OCI-LY3 (cell line): Measurements from ENCODE around the gene GYPA.
"Not testable (repeated sequence)": the region's sequence is repeated elsewhere in the genome, so short reads cannot be mapped to it uniquely, and the experiment has no call there.

Experiments
- H2AFZ ChIP-seq: fragments of 200-600, 300-600 bp; shearing (Covaris generic); 2 replicates; pipeline ENCODE4 v1.6.0; 2014; ENCODE audit warnings: antibody characterized with exemption, low read depth, low read length
- H3K27ac ChIP-seq: fragments of 200-600, 300-600 bp; sonication (generic); 2 replicates; pipeline ENCODE4 v1.5.1; 2014; ENCODE audit warnings: mild to moderate bottlenecking, low read length, moderate library complexity, mixed read lengths
- H3K27me3 ChIP-seq: fragments of 200-600, 300-600 bp; sonication (generic); 2 replicates; pipeline ENCODE4 v1.6.1; 2014; ENCODE audit warnings: low read depth, low read length, mixed read lengths
- H3K36me3 ChIP-seq: fragments of 200-600, 300-600 bp; sonication (generic); replicated peaks from 2 replicates; pipeline ENCODE3; 2014; ENCODE audit warnings: low read depth, low read length, mixed read lengths
- H3K4me1 ChIP-seq: fragments of 300-600, 200-600 bp; sonication (generic); 2 replicates; pipeline ENCODE4 v1.6.1; 2014; ENCODE audit warnings: low read length, mixed read lengths
- H3K4me2 ChIP-seq: fragments of 200-600, 300-600 bp; sonication (generic); 2 replicates; pipeline ENCODE4 v1.6.1; 2014; ENCODE audit warnings: low read length, mixed read lengths
- H3K4me3 ChIP-seq: fragments of 300-600, 200-600 bp; sonication (generic); 2 replicates; pipeline ENCODE4 v1.5.1; 2014; ENCODE audit warnings: antibody characterized with exemption, mild to moderate bottlenecking, low read length, moderate library complexity
- H3K79me2 ChIP-seq: fragments of 300-600, 200-600 bp; shearing (Covaris generic); 2 replicates; pipeline ENCODE4 v1.6.1; 2014; ENCODE audit warnings: mild to moderate bottlenecking, low read length, mixed read lengths
- H3K9ac ChIP-seq: fragments of 300-600, 200-600 bp; shearing (Covaris generic); 2 replicates; pipeline ENCODE4 v1.6.0; 2014; ENCODE audit warnings: mild to moderate bottlenecking, low read length, moderate library complexity
- H3K9me3 ChIP-seq: fragments of 200-600, 300-600 bp; shearing (Covaris generic); 2 replicates; pipeline ENCODE4 v1.6.1; 2014; ENCODE audit warnings: low read length, mixed read lengths; ENCODE audit not compliant: insufficient read depth
- H4K20me1 ChIP-seq: fragments of 200-600, 300-600 bp; sonication (generic); 2 replicates; pipeline ENCODE4 v1.6.1; 2016; ENCODE audit warnings: low read length, mixed read lengths; ENCODE audit not compliant: insufficient read depth

The GYPA gene

GRCh38 chr4:144136189-144136588 lies 4.3 kb downstream of the GYPA start:
- not testable (repeated sequence) for H3K27ac ChIP-seq, H3K79me2 ChIP-seq, H3K9ac ChIP-seq, H3K4me1 ChIP-seq, H3K36me3 ChIP-seq, H3K27me3 ChIP-seq, H3K4me3 ChIP-seq, H3K4me2 ChIP-seq, H3K9me3 ChIP-seq, H4K20me1 ChIP-seq, H2AFZ ChIP-seq

GRCh38 chr4:144130167-144130566 lies 10.4 kb downstream of the GYPA start:
- not testable (repeated sequence) for H3K36me3 ChIP-seq, H3K4me2 ChIP-seq, H3K27ac ChIP-seq, H3K4me1 ChIP-seq, H2AFZ ChIP-seq, H3K9ac ChIP-seq, H4K20me1 ChIP-seq, H3K4me3 ChIP-seq, H3K9me3 ChIP-seq, H3K27me3 ChIP-seq, H3K79me2 ChIP-seq

- H3K79me2 ChIP-seq, H3K27me3 ChIP-seq, H3K27ac ChIP-seq, H3K9ac ChIP-seq, H4K20me1 ChIP-seq, H3K36me3 ChIP-seq, H3K4me2 ChIP-seq, H3K4me3 ChIP-seq, H3K4me1 ChIP-seq, H3K9me3 ChIP-seq, H2AFZ ChIP-seq: not testable (repeated sequence)
Observed at GRCh38 chr4:144129336-144129875, 11.1 kb downstream of the GYPA start.

GRCh38 chr4:144128709-144129320 lies 11.7 kb downstream of the GYPA start:
- not testable (repeated sequence) for H2AFZ ChIP-seq, H3K27ac ChIP-seq, H3K79me2 ChIP-seq, H3K9me3 ChIP-seq, H3K27me3 ChIP-seq, H3K4me1 ChIP-seq, H3K36me3 ChIP-seq, H3K4me3 ChIP-seq, H3K4me2 ChIP-seq, H3K9ac ChIP-seq, H4K20me1 ChIP-seq

GRCh38 chr4:144125109-144125508 lies 15.4 kb downstream of the GYPA start:
- H3K4me3 ChIP-seq, H3K79me2 ChIP-seq, H3K36me3 ChIP-seq, H3K4me1 ChIP-seq, H3K9ac ChIP-seq, H3K27me3 ChIP-seq, H2AFZ ChIP-seq, H3K27ac ChIP-seq, H3K9me3 ChIP-seq, H4K20me1 ChIP-seq, H3K4me2 ChIP-seq: not testable (repeated sequence)

- not testable (repeated sequence) for H3K9ac ChIP-seq, H3K4me1 ChIP-seq
Observed at GRCh38 chr4:144123982-144124635, 16.4 kb downstream of the GYPA start.

GRCh38 chr4:144123269-144123668 lies 17.2 kb downstream of the GYPA start:
- not testable (repeated sequence) for H3K4me3 ChIP-seq

More at GRCh38 chr4:144123982-144124635, 16.4 kb downstream of the GYPA start:
- not testable (repeated sequence) for H3K36me3 ChIP-seq, H3K9me3 ChIP-seq, H3K4me3 ChIP-seq, H3K27ac ChIP-seq, H2AFZ ChIP-seq, H4K20me1 ChIP-seq, H3K4me2 ChIP-seq, H3K79me2 ChIP-seq, H3K27me3 ChIP-seq

GRCh38 chr4:144119752-144120151 lies 20.8 kb downstream of the GYPA start:
- H3K4me3 ChIP-seq, H3K9me3 ChIP-seq, H2AFZ ChIP-seq, H3K4me2 ChIP-seq, H3K27me3 ChIP-seq, H3K9ac ChIP-seq, H3K27ac ChIP-seq, H3K36me3 ChIP-seq, H3K79me2 ChIP-seq, H3K4me1 ChIP-seq, H4K20me1 ChIP-seq: not testable (repeated sequence)

More at GRCh38 chr4:144123269-144123668, 17.2 kb downstream of the GYPA start:
- not testable (repeated sequence) for H3K27ac ChIP-seq, H3K9me3 ChIP-seq, H3K79me2 ChIP-seq, H3K4me1 ChIP-seq, H3K4me2 ChIP-seq, H3K9ac ChIP-seq, H2AFZ ChIP-seq, H3K27me3 ChIP-seq, H3K36me3 ChIP-seq, H4K20me1 ChIP-seq
